ENCODE measurements around the gene REELD1.

The REELD1 gene

DNA sequence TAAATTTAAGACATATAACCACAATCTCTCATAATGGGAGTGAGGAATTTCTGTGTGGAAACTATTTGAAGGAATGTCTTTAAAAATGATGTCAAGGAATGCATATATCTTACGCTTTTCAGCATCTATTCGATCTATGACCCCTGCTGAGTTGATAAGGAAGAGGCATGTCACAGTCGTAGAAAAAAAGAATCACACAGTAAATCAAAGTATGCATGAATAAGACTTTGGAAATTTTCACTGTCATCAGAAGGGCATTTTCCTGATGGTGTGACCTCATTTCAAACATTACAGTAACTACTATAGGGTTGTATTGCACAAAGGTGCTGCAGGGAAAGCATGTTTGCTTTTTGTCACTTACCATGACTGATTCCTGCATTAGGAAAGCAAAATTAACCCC lies 41.5 kb downstream of the REELD1 start:
- Histone ChIP-seq H3K36me3 (ENCODE audit: insufficient read depth, low read length) (no peaks in the 10 kb centered on the region), H3K79me2 (ENCODE audit: insufficient read depth, low read length) (no peaks in the 10 kb centered on the region), H3K9me3 (ENCODE audit: low read length) (no peaks in the 10 kb centered on the region), H3K4me2 (ENCODE audit: low read length) (no peak overlapping the region), H3F3A (ENCODE audit: insufficient read depth, low read length) (no peaks in the 10 kb centered on the region), H3K9me2 (ENCODE audit: low read depth, low read length) (no peaks in the 10 kb centered on the region), H3K4me1 (ENCODE audit: insufficient read depth, low read length, severe bottlenecking) (no peaks in the 10 kb centered on the region), H3K9ac (ENCODE audit: low read length) (no peak overlapping the region), H4K20me1 (ENCODE audit: insufficient read depth, low read length) (no peaks in the 10 kb centered on the region), H3K4me3 (ENCODE audit: low read depth, low read length, poor library complexity, severe bottlenecking) (no peak overlapping the region), H2AFZ (ENCODE audit: low read length) (no peak overlapping the region), H3K27me3 (ENCODE audit: insufficient read depth, low read length) (no peaks in the 10 kb centered on the region), H3K27ac (ENCODE audit: low read depth, low read length, poor library complexity, severe bottlenecking) (no peak overlapping the region)
- TF ChIP-seq, protein P1, sequence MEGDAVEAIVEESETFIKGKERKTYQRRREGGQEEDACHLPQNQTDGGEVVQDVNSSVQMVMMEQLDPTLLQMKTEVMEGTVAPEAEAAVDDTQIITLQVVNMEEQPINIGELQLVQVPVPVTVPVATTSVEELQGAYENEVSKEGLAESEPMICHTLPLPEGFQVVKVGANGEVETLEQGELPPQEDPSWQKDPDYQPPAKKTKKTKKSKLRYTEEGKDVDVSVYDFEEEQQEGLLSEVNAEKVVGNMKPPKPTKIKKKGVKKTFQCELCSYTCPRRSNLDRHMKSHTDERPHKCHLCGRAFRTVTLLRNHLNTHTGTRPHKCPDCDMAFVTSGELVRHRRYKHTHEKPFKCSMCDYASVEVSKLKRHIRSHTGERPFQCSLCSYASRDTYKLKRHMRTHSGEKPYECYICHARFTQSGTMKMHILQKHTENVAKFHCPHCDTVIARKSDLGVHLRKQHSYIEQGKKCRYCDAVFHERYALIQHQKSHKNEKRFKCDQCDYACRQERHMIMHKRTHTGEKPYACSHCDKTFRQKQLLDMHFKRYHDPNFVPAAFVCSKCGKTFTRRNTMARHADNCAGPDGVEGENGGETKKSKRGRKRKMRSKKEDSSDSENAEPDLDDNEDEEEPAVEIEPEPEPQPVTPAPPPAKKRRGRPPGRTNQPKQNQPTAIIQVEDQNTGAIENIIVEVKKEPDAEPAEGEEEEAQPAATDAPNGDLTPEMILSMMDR (IDR thresholded peaks at IDR 0.05; ENCODE audit: low read length): no peak
- no peak for TF ChIP-seq EZH2 (IDR thresholded peaks at IDR 0.05; ENCODE audit: borderline replicate concordance, low read length)

DNA sequence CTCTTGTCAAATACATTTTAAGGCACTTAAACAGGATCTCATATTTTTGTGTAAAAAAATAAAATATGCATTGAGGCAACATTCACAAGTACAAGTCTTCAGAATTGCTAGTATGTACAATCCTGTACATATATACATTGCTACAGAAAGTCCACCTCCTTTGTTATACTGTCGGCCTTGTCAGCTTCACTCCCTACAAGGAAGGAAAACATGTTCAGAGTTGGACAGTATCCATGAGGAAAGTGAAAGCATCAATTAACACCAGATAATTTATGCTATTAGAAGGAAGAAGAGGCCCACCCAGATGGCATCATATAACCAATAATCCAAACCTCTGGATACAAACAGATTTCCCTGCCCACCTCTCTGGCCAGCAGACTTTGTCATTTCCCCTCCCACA lies 42.0 kb downstream of the REELD1 start:
- H3K79me2 ChIP-seq (ENCODE audit: insufficient read depth, low read length): no peaks in the 10 kb centered on the region
- no peak overlapping the region for H2AFZ ChIP-seq (ENCODE audit: low read length)
- no peaks in the 10 kb centered on the region for H3K27me3 ChIP-seq (ENCODE audit: insufficient read depth, low read length)
- H3K9me3 ChIP-seq (ENCODE audit: low read length): no peaks in the 10 kb centered on the region
- H3K36me3 ChIP-seq (ENCODE audit: insufficient read depth, low read length): no peaks in the 10 kb centered on the region
- no peak overlapping the region for H3K4me3 ChIP-seq (ENCODE audit: low read depth, low read length, poor library complexity, severe bottlenecking)
- H3K4me2 ChIP-seq (ENCODE audit: low read length): no peak overlapping the region
- TF ChIP-seq EZH2 (IDR thresholded peaks at IDR 0.05; ENCODE audit: borderline replicate concordance, low read length): no peak
- TF ChIP-seq, protein P1 (IDR thresholded peaks at IDR 0.05; ENCODE audit: low read length): no peak
- no peak overlapping the region for H3K27ac ChIP-seq (ENCODE audit: low read depth, low read length, poor library complexity, severe bottlenecking)
- no peak overlapping the region for H3K9ac ChIP-seq (ENCODE audit: low read length)
- no peaks in the 10 kb centered on the region for H3K4me1 ChIP-seq (ENCODE audit: insufficient read depth, low read length, severe bottlenecking)
- no peaks in the 10 kb centered on the region for H3F3A ChIP-seq (ENCODE audit: insufficient read depth, low read length)
- H4K20me1 ChIP-seq (ENCODE audit: insufficient read depth, low read length): no peaks in the 10 kb centered on the region
- no peaks in the 10 kb centered on the region for H3K9me2 ChIP-seq (ENCODE audit: low read depth, low read length)

DNA sequence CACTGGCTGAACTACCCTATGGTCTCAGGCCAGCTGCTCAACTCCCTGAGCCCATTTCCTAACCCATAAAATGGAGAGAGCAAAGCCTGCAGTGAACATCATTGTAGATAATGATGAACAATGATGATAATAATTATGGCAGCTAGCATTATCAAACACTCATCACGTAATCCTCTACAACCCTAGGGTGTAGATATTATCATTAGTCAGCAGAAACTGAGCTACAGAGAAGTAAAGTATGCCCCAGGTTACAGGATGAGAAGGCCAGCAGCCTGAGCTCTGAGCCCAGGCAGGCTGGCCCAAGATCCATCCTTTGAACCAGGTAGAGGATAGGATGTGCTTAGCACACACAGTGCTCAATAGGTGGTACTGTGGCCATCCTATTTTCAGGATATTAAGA lies 43.2 kb downstream of the REELD1 start:
- Histone ChIP-seq H3K4me3 (ENCODE audit: low read depth, low read length, poor library complexity, severe bottlenecking) (no peak overlapping the region), H4K20me1 (ENCODE audit: insufficient read depth, low read length) (no peaks in the 10 kb centered on the region), H3K79me2 (ENCODE audit: insufficient read depth, low read length) (no peaks in the 10 kb centered on the region), H3K27ac (ENCODE audit: low read depth, low read length, poor library complexity, severe bottlenecking) (no peak overlapping the region), H3F3A (ENCODE audit: insufficient read depth, low read length) (no peaks in the 10 kb centered on the region), H3K4me1 (ENCODE audit: insufficient read depth, low read length, severe bottlenecking) (no peaks in the 10 kb centered on the region), H3K9me2 (ENCODE audit: low read depth, low read length) (no peaks in the 10 kb centered on the region), H3K9me3 (ENCODE audit: low read length) (no peaks in the 10 kb centered on the region), H2AFZ (ENCODE audit: low read length) (no peak overlapping the region), H3K27me3 (ENCODE audit: insufficient read depth, low read length) (no peaks in the 10 kb centered on the region), H3K4me2 (ENCODE audit: low read length) (no peak overlapping the region), H3K36me3 (ENCODE audit: insufficient read depth, low read length) (no peaks in the 10 kb centered on the region), H3K9ac (ENCODE audit: low read length) (no peak overlapping the region)
- TF ChIP-seq, protein P1 (IDR thresholded peaks at IDR 0.05; ENCODE audit: low read length): no peak
- no peak for TF ChIP-seq EZH2 (IDR thresholded peaks at IDR 0.05; ENCODE audit: borderline replicate concordance, low read length)

Measured in OCI-LY1 (cell line).